Measurements from ENCODE around the gene CLOCK.

- TF ChIP-seq POLR2A (IDR thresholded peaks at IDR 0.05) (no peak), POLR2AphosphoS5 (IDR thresholded peaks at IDR 0.05) (no peak)
Measured at GRCh38 chr4:55524844-55525571, 21.7 kb downstream of the CLOCK start.
